ENCODE data around the gene CADM1.

DNA sequence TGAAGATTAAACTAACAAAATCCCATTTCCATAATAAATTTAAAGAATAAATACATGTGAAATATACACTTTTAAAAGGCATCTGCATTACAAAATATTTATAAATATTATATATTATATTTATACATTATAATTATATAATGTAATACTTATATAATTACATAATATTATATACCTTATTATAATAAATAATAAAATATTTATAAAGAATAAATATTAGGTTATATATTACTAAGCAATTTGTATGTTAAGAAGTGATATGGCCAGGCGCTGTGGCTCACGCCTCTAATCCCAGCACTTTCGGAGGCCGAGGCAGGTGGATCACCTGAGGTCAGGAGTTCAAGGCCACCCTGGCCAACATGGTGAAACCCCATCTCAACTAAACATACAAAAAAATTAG is 97.8 kb downstream of the CADM1 start:
- TF ChIP-seq CTCF (IDR thresholded peaks at IDR 0.05) (no peak), POLR2A (IDR thresholded peaks at IDR 0.05) (no peak)
